Testis (tissue), 3 donors: ENCODE data around the gene RPS21. TPM values are rescaled to one million over a fixed set of nuclear protein-coding genes. Genes with fewer than 3 reads are reported as not detected.

ENCODE experiments used
- DNase-seq: peaks from one replicate; pipeline ENCODE4 v3.0.0-alpha.2; 2019
- H3K27ac ChIP-seq, 2 donors: fragments of 200-600 bp; sonication (generic); one replicate each; pipeline ENCODE4 v1.5.1; 2019
- H3K27me3 ChIP-seq: fragments of 200-600 bp; sonication (generic); one replicate; pipeline ENCODE4 v1.5.1; 2019
- H3K36me3 ChIP-seq: fragments of 200-600 bp; sonication (generic); one replicate; pipeline ENCODE4 v1.5.1; 2017; ENCODE audit warnings: low read depth; ENCODE audit errors: missing control alignments
- H3K4me1 ChIP-seq: fragments of 200-600 bp; sonication (generic); one replicate; pipeline ENCODE4 v1.5.1; 2019
- H3K4me3 ChIP-seq, 2 donors: fragments of 200-600 bp; sonication (generic); one replicate each; pipeline ENCODE4 v1.5.1; 2017 to 2019
- H3K9me3 ChIP-seq: fragments of 200-600 bp; sonication (generic); one replicate; pipeline ENCODE4 v1.5.1; 2017
- CTCF ChIP-seq, 3 experiments: fragments of 450-650 bp in 2 of 3; fragments of 200-600 bp in 1 of 3; sonication (generic) in 1 of 3; IDR thresholded peaks; one replicate each; pipeline ENCODE4 v1.5.1; 2016 to 2019; ENCODE audit warnings: antibody characterized with exemption in 3 of 3, mild to moderate bottlenecking in 2 of 3, moderate library complexity in 1 of 3
- POLR2A ChIP-seq: fragments of 450-650 bp; IDR thresholded peaks from one replicate; pipeline ENCODE4 v1.6.1; 2017; ENCODE audit warnings: antibody characterized with exemption, mild to moderate bottlenecking, moderate library complexity
- WGBS, 2 donors: methylation state at CpG; one replicate each; pipeline ENCODE4 v1.1.5; 2018; 5-methylcytosine and 5-hydroxymethylcytosine counted together
- intact Hi-C: fragments of 100-400 bp; cut with DNase I; formaldehyde crosslinking; loops from one replicate; pipeline ENCODE4 v1.15.1; 2023; ENCODE audit warnings: low total_unique reads
- polyA plus RNA-seq: library from polyadenylated mRNA; stranded (reverse); fragments of 350-450 nt; fragmentation: Illumina TruSeq; extraction: RNeasy Lipid Tissue Mini Kit (QIAGEN cat#74804); gene quantifications from one replicate; pipeline ENCODE4 v1.2.3, GENCODE V29; 2014; ENCODE audit warnings: low read depth, low replicate concordance; ENCODE audit not compliant: insufficient read depth
- total RNA-seq, 2 donors: library from RNA; depleted of rRNA; stranded (reverse); fragments of >200 nt; gene quantifications; one replicate each; pipeline ENCODE4 v1.2.3, GENCODE V29; 2016

Gene RPS21
- total and polyA plus RNA-seq, 3 donors from 2014 or later: 548 to 1,387 (median 1,052) TPM

- Histone ChIP-seq H3K27me3 (no peaks in the 10 kb centered on the region), H3K9me3 (no peaks in the 10 kb centered on the region), H3K27ac (no peak overlapping the region), H3K4me1 (peaks cover under 1% of the 10 kb centered on the region), H3K36me3 (no peaks in the 10 kb centered on the region), H3K4me3 (no peak overlapping the region)
- WGBS, 2 donors: 83 to 93% methylated on average over 17 to 34 of the region's 35 CpGs
- TF ChIP-seq CTCF (IDR thresholded peaks at IDR 0.05) (no peak), POLR2A (no peak)
- no peak for DNase-seq
- intact Hi-C loops: no loop called here
These were observed 9.7 kb downstream of the RPS21 start for GRCh38 chr20:62396367-62397239.

- Histone ChIP-seq H3K9me3 (no peaks in the 10 kb centered on the region), H3K4me1 (no peaks in the 10 kb centered on the region), H3K27ac (no peak overlapping the region), H3K27me3 (no peaks in the 10 kb centered on the region), H3K36me3 (no peaks in the 10 kb centered on the region), H3K4me3 (no peak overlapping the region)
- no peak for TF ChIP-seq POLR2A
- TF ChIP-seq CTCF (IDR thresholded peaks at IDR 0.05): no peak
- WGBS, 2 donors: 92 to 94% methylated on average over 10 to 19 of the region's 19 CpGs
- DNase-seq: no peak
- intact Hi-C loops: no loop called here
These were observed 11.4 kb downstream of the RPS21 start for GRCh38 chr20:62398120-62398821.

GRCh38 chr20:62400021-62400420, 13.1 kb downstream of the RPS21 start:
- DNase-seq: no peak
- Histone ChIP-seq H3K4me3 (no peak overlapping the region), H3K9me3 (no peaks in the 10 kb centered on the region), H3K27ac (no peak overlapping the region), H3K27me3 (no peaks in the 10 kb centered on the region), H3K4me1 (no peaks in the 10 kb centered on the region), H3K36me3 (no peaks in the 10 kb centered on the region)
- WGBS, 2 donors: 79 to 86% methylated on average over 7 of the region's 7 CpGs
- intact Hi-C loops: no loop called here
- TF ChIP-seq POLR2A (no peak), CTCF (IDR thresholded peaks at IDR 0.05) (no peak)

GRCh38 chr20:62400541-62400940, 13.6 kb downstream of the RPS21 start:
- Histone ChIP-seq H3K9me3 (no peaks in the 10 kb centered on the region), H3K4me1 (peaks cover 3% of the 10 kb centered on the region), H3K27me3 (no peaks in the 10 kb centered on the region), H3K27ac (no peak overlapping the region), H3K36me3 (no peaks in the 10 kb centered on the region), H3K4me3 (no peak overlapping the region)
- TF ChIP-seq CTCF (IDR thresholded peaks at IDR 0.05) (no peak), POLR2A (no peak)
- WGBS, 2 donors: 83 to 89% methylated on average over 2 to 10 of the region's 10 CpGs
- DNase-seq: no peak
- intact Hi-C loops: no loop called here
